ENCODE data around the gene RGS4. TPM values are rescaled to one million over a fixed set of nuclear protein-coding genes. Genes with fewer than 3 reads are reported as not detected.

Gene RGS4
- total and polyA plus RNA-seq, 2 experiments from 2014 or later: 0.32 to 0.38 TPM

DNA sequence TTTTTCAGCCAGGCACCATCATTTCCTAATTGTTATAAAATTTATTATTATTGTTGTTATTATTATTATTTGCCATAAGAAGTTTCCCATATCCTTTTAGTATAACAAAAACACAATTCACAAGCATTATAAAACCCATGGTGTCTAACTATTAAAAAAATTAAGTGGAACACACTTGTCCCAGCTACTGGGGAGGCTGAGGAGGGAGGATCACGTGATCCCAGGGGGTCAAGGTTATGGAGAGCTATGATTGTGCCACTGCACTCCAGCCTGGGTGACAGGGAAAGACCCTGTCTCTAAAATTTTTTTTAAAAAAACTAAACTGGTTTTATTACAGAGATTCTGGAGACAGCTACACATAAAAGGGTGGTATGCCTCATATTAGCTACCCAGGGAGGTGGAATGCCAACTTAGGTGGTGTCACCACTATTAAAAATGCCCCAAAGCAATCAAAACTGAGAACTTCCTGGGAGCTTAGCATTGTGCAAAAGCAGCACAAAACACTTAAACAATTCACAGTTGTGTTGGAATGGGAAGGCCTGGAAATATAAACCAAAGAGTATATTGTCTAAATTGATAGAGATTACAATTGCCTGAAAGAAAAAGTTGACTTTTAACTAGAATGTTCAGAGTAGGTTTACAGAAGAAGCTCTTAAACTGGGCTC is 8.7 kb upstream of the RGS4 start:
- H3K27ac Mint-ChIP-seq: no peak overlapping the region

More for the DNA sequence above, 8.7 kb upstream of the RGS4 start:
- H3K79me2 ChIP-seq (replicated peaks; ENCODE audit: insufficient read depth): no peaks in the 10 kb centered on the region
- no peaks in the 10 kb centered on the region for H4K20me1 ChIP-seq (replicated peaks; ENCODE audit: insufficient read depth)
- H2AFZ ChIP-seq: 0 out of 2 replicates have a peak overlapping the region, but pooled peaks have one; percentile 3
- H3K36me3 Mint-ChIP-seq (ENCODE audit: low read depth): no peaks in the 10 kb centered on the region
- no peaks in the 10 kb centered on the region for H3F3A ChIP-seq (replicated peaks; ENCODE audit: low read depth)
- H3K27ac ChIP-seq (ENCODE audit: low read depth): no peak overlapping the region
- no peak overlapping the region for H3K4me3 ChIP-seq
- no peaks in the 10 kb centered on the region for H3K9me2 ChIP-seq (ENCODE audit: insufficient read depth)
- no peak for DNase-seq (ENCODE audit: low spot score)
- no peak overlapping the region for H3K4me2 ChIP-seq
- no peak overlapping the region for H3K4me3 Mint-ChIP-seq
- no peaks in the 10 kb centered on the region for H3K27me3 Mint-ChIP-seq (ENCODE audit: insufficient read depth, low read depth, poor library complexity)
- peaks cover 20% of the 10 kb centered on the region for H3K4me1 Mint-ChIP-seq
- no peak for ATAC-seq
- no peaks in the 10 kb centered on the region for H3K36me3 ChIP-seq (ENCODE audit: insufficient read depth)
- TF ChIP-seq, protein P1, sequence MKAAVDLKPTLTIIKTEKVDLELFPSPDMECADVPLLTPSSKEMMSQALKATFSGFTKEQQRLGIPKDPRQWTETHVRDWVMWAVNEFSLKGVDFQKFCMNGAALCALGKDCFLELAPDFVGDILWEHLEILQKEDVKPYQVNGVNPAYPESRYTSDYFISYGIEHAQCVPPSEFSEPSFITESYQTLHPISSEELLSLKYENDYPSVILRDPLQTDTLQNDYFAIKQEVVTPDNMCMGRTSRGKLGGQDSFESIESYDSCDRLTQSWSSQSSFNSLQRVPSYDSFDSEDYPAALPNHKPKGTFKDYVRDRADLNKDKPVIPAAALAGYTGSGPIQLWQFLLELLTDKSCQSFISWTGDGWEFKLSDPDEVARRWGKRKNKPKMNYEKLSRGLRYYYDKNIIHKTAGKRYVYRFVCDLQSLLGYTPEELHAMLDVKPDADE (IDR thresholded peaks at IDR 0.05): no peak
- TF ChIP-seq JUNB (IDR thresholded peaks at IDR 0.05; ENCODE audit: unreplicated experiment): no peak
- no peak for TF ChIP-seq CREB1 (CRISPR knock-in tag; IDR thresholded peaks at IDR 0.05; ENCODE audit: low read depth)
- no peak for TF ChIP-seq POLR2AphosphoS5 (IDR thresholded peaks at IDR 0.05; ENCODE audit: low read depth)
- TF ChIP-seq, protein P2, sequence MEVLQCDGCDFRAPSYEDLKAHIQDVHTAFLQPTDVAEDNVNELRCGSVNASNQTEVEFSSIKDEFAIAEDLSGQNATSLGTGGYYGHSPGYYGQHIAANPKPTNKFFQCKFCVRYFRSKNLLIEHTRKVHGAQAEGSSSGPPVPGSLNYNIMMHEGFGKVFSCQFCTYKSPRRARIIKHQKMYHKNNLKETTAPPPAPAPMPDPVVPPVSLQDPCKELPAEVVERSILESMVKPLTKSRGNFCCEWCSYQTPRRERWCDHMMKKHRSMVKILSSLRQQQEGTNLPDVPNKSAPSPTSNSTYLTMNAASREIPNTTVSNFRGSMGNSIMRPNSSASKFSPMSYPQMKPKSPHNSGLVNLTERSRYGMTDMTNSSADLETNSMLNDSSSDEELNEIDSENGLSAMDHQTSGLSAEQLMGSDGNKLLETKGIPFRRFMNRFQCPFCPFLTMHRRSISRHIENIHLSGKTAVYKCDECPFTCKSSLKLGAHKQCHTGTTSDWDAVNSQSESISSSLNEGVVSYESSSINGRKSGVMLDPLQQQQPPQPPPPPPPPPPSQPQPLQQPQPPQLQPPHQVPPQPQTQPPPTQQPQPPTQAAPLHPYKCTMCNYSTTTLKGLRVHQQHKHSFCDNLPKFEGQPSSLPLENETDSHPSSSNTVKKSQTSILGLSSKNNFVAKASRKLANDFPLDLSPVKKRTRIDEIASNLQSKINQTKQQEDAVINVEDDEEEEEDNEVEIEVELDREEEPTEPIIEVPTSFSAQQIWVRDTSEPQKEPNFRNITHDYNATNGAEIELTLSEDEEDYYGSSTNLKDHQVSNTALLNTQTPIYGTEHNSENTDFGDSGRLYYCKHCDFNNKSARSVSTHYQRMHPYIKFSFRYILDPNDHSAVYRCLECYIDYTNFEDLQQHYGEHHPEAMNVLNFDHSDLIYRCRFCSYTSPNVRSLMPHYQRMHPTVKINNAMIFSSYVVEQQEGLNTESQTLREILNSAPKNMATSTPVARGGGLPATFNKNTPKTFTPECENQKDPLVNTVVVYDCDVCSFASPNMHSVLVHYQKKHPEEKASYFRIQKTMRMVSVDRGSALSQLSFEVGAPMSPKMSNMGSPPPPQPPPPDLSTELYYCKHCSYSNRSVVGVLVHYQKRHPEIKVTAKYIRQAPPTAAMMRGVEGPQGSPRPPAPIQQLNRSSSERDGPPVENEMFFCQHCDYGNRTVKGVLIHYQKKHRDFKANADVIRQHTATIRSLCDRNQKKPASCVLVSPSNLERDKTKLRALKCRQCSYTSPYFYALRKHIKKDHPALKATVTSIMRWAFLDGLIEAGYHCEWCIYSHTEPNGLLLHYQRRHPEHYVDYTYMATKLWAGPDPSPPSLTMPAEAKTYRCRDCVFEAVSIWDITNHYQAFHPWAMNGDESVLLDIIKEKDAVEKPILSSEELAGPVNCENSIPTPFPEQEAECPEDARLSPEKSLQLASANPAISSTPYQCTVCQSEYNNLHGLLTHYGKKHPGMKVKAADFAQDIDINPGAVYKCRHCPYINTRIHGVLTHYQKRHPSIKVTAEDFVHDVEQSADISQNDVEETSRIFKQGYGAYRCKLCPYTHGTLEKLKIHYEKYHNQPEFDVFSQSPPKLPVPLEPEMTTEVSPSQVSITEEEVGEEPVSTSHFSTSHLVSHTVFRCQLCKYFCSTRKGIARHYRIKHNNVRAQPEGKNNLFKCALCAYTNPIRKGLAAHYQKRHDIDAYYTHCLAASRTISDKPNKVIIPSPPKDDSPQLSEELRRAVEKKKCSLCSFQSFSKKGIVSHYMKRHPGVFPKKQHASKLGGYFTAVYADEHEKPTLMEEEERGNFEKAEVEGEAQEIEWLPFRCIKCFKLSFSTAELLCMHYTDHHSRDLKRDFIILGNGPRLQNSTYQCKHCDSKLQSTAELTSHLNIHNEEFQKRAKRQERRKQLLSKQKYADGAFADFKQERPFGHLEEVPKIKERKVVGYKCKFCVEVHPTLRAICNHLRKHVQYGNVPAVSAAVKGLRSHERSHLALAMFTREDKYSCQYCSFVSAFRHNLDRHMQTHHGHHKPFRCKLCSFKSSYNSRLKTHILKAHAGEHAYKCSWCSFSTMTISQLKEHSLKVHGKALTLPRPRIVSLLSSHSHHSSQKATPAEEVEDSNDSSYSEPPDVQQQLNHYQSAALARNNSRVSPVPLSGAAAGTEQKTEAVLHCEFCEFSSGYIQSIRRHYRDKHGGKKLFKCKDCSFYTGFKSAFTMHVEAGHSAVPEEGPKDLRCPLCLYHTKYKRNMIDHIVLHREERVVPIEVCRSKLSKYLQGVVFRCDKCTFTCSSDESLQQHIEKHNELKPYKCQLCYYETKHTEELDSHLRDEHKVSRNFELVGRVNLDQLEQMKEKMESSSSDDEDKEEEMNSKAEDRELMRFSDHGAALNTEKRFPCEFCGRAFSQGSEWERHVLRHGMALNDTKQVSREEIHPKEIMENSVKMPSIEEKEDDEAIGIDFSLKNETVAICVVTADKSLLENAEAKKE (CRISPR knock-in tag; IDR thresholded peaks at IDR 0.05): no peak
- TF ChIP-seq ZNF331 (CRISPR knock-in tag; IDR thresholded peaks at IDR 0.05; ENCODE audit: low read depth): no peak
- TF ChIP-seq EZH2 (IDR thresholded peaks at IDR 0.05; ENCODE audit: low read depth, unreplicated experiment): no peak
- TF ChIP-seq, protein P3, sequence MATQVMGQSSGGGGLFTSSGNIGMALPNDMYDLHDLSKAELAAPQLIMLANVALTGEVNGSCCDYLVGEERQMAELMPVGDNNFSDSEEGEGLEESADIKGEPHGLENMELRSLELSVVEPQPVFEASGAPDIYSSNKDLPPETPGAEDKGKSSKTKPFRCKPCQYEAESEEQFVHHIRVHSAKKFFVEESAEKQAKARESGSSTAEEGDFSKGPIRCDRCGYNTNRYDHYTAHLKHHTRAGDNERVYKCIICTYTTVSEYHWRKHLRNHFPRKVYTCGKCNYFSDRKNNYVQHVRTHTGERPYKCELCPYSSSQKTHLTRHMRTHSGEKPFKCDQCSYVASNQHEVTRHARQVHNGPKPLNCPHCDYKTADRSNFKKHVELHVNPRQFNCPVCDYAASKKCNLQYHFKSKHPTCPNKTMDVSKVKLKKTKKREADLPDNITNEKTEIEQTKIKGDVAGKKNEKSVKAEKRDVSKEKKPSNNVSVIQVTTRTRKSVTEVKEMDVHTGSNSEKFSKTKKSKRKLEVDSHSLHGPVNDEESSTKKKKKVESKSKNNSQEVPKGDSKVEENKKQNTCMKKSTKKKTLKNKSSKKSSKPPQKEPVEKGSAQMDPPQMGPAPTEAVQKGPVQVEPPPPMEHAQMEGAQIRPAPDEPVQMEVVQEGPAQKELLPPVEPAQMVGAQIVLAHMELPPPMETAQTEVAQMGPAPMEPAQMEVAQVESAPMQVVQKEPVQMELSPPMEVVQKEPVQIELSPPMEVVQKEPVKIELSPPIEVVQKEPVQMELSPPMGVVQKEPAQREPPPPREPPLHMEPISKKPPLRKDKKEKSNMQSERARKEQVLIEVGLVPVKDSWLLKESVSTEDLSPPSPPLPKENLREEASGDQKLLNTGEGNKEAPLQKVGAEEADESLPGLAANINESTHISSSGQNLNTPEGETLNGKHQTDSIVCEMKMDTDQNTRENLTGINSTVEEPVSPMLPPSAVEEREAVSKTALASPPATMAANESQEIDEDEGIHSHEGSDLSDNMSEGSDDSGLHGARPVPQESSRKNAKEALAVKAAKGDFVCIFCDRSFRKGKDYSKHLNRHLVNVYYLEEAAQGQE (IDR thresholded peaks at IDR 0.05; ENCODE audit: unreplicated experiment): no peak
- no peak for TF ChIP-seq EZH2phosphoT487 (IDR thresholded peaks at IDR 0.05; ENCODE audit: unreplicated experiment)
- TF ChIP-seq STAT1 (IDR thresholded peaks at IDR 0.05; ENCODE audit: unreplicated experiment): no peak
- no peak for TF ChIP-seq ZNF114 (CRISPR knock-in tag; IDR thresholded peaks at IDR 0.05)
- TF ChIP-seq, protein P4, sequence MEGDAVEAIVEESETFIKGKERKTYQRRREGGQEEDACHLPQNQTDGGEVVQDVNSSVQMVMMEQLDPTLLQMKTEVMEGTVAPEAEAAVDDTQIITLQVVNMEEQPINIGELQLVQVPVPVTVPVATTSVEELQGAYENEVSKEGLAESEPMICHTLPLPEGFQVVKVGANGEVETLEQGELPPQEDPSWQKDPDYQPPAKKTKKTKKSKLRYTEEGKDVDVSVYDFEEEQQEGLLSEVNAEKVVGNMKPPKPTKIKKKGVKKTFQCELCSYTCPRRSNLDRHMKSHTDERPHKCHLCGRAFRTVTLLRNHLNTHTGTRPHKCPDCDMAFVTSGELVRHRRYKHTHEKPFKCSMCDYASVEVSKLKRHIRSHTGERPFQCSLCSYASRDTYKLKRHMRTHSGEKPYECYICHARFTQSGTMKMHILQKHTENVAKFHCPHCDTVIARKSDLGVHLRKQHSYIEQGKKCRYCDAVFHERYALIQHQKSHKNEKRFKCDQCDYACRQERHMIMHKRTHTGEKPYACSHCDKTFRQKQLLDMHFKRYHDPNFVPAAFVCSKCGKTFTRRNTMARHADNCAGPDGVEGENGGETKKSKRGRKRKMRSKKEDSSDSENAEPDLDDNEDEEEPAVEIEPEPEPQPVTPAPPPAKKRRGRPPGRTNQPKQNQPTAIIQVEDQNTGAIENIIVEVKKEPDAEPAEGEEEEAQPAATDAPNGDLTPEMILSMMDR (conservative IDR thresholded peaks at IDR 0.05; ENCODE audit: low read depth in 2 of 2): no peak
- TF ChIP-seq NANOG (IDR thresholded peaks at IDR 0.05; ENCODE audit: borderline replicate concordance): no peak
- no peaks in the 10 kb centered on the region for H3K9me3 Mint-ChIP-seq
- H3K4me1 ChIP-seq (ENCODE audit: insufficient read depth): peaks cover 19% of the 10 kb centered on the region; the same call in 1 of the 2 replicates
- H3K27me3 ChIP-seq (ENCODE audit: insufficient read depth): no peaks in the 10 kb centered on the region

Measured in GM23338 (cell line).